Spinal cord (tissue), 10 donors: Measurements from ENCODE around the gene HSCB. TPM values are rescaled to one million over a fixed set of nuclear protein-coding genes. Genes with fewer than 3 reads are reported as not detected.

Experiments used
- DNase-seq, 6 donors: peaks; one replicate each; pipeline versions ENCODE4 v3.0.0 to v3.0.0-alpha.2; 2013 to 2015; ENCODE audit warnings: low spot score in 6 of 6, low read depth in 4 of 6
- H3K27ac ChIP-seq: one replicate; pipeline ENCODE4 v1.5.1; 2013; ENCODE audit warnings: low read depth, low read length, control low read depth
- H3K27me3 ChIP-seq: one replicate; pipeline ENCODE4 v1.6.1; 2013; ENCODE audit warnings: low read length; ENCODE audit not compliant: control insufficient read depth, insufficient read depth
- H3K36me3 ChIP-seq: one replicate; pipeline ENCODE4 v1.6.1; 2013; ENCODE audit warnings: low read length; ENCODE audit not compliant: control insufficient read depth, insufficient read depth
- H3K4me1 ChIP-seq: one replicate; pipeline ENCODE4 v1.6.1; 2013; ENCODE audit warnings: low read length; ENCODE audit not compliant: control insufficient read depth, insufficient read depth
- H3K4me3 ChIP-seq: one replicate; pipeline ENCODE4 v1.5.1; 2013; ENCODE audit warnings: low read depth, low read length, control low read depth
- H3K9me3 ChIP-seq: one replicate; pipeline ENCODE4 v1.6.1; 2013; ENCODE audit warnings: low read length; ENCODE audit not compliant: control insufficient read depth, insufficient read depth
- WGBS: methylation state at CpG from one replicate; pipeline ENCODE4 v1.1.5; 2013; ENCODE audit warnings: missing lambda C conversion rate; ENCODE audit not compliant: insufficient coverage; 5-methylcytosine and 5-hydroxymethylcytosine counted together
- polyA plus RNA-seq, 2 donors: library from polyadenylated mRNA; unstranded; fragments of 120-200 nt; gene quantifications; one replicate each; pipeline ENCODE4 v1.2.1, GENCODE V29; 2013; ENCODE audit not compliant: insufficient read length in 2 of 2
- total RNA-seq, 2 donors: library from RNA; depleted of rRNA in 1 of 2; stranded (reverse); fragments of 120-200 nt in 1 of 2; fragments of >200 nt in 1 of 2; gene quantifications; one replicate each; pipeline versions ENCODE4 v1.2.3 to v1.2.4, GENCODE V29; 2013 to 2014
- donor health status: healthy.

HSCB gene
- total and polyA plus RNA-seq, 4 donors, result 8.5 to 17.1 (median 13.9) TPM

- Histone ChIP-seq H3K9me3 (no peaks in the 10 kb centered on the region), H3K4me1 (no peaks in the 10 kb centered on the region), H3K4me3 (no peak overlapping the region), H3K27ac (peak overlapping the region; percentile 53), H3K27me3 (no peaks in the 10 kb centered on the region), H3K36me3 (no peaks in the 10 kb centered on the region)
- DNase-seq, result peak in 1 of 6 donors; percentile 10
- WGBS, result 100% methylated on average over 1 of the region's 6 CpGs
Measured at GRCh38 chr22:28711820-28712777, 29.7 kb upstream of the HSCB start.

GRCh38 chr22:28714043-28714628, 27.7 kb upstream of the HSCB start:
- Histone ChIP-seq H3K27me3 (no peaks in the 10 kb centered on the region), H3K27ac (no peak overlapping the region), H3K9me3 (no peaks in the 10 kb centered on the region), H3K4me1 (no peaks in the 10 kb centered on the region), H3K4me3 (no peak overlapping the region), H3K36me3 (no peaks in the 10 kb centered on the region)
- no peak for DNase-seq
- no CpG with 5 or more reads among the region's 2 CpGs for WGBS

DNA sequence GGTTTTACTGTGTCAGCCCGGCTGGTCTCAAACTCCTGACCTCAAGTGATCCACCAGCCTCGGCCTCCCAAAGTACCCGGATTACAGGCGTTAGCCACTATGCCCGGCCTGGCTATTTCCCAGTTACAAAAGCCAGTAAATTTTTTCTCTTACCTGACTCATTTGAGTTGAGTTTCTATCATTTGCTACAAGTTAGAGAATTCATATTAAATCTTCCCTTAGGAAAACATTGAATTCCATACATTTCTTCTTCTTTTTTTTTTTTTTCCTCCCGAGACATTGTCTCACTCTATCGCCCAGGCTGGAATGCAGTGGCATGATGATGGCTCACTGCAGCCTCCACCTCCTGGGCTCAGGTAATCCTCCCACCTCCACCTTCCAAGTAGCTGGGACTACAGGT, 26.2 kb upstream of the HSCB start:
- no peak overlapping the region for H3K4me3 ChIP-seq
- H3K9me3 ChIP-seq, result no peaks in the 10 kb centered on the region
- H3K27me3 ChIP-seq, result no peaks in the 10 kb centered on the region
- no peaks in the 10 kb centered on the region for H3K36me3 ChIP-seq
- WGBS, result 82% methylated on average over 3 of the region's 7 CpGs
- H3K27ac ChIP-seq, result no peak overlapping the region
- no peak for DNase-seq
- no peaks in the 10 kb centered on the region for H3K4me1 ChIP-seq

DNA sequence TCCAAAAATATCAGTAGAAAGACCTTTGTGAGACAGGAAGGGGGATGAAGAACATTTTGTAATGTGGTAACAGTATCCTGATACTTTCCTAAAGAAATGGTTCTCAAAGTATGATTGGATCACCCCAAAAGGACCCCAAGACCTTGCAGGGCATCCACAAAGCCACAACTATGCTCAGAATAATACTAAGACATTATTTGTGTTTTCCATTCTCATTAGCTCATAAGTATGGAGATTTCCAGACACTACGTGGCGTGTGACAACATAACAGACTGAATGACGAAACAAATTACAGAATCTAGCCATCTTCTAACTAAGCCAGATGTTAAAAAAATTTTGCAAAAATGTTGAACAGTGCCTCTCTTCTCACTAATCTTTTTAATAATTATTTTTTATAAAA, 25.2 kb upstream of the HSCB start:
- no peaks in the 10 kb centered on the region for H3K9me3 ChIP-seq
- WGBS, result no CpG with 5 or more reads among the region's 3 CpGs
- H3K27ac ChIP-seq, result no peak overlapping the region
- DNase-seq, result no peak
- no peak overlapping the region for H3K4me3 ChIP-seq
- no peaks in the 10 kb centered on the region for H3K4me1 ChIP-seq
- H3K27me3 ChIP-seq, result no peaks in the 10 kb centered on the region
- no peaks in the 10 kb centered on the region for H3K36me3 ChIP-seq

- H3K27me3 ChIP-seq, result no peaks in the 10 kb centered on the region
- H3K9me3 ChIP-seq, result no peaks in the 10 kb centered on the region
- H3K4me1 ChIP-seq, result no peaks in the 10 kb centered on the region
- H3K4me3 ChIP-seq, result no peak overlapping the region
- no peak for DNase-seq
- no CpG with 5 or more reads among the region's 3 CpGs for WGBS
- H3K36me3 ChIP-seq, result no peaks in the 10 kb centered on the region
- no peak overlapping the region for H3K27ac ChIP-seq
Measured at GRCh38 chr22:28718044-28718443, 23.8 kb upstream of the HSCB start.

GRCh38 chr22:28728002-28728401, 13.8 kb upstream of the HSCB start:
- H3K9me3 ChIP-seq, result no peaks in the 10 kb centered on the region
- H3K36me3 ChIP-seq, result no peaks in the 10 kb centered on the region
- no peak overlapping the region for H3K27ac ChIP-seq
- no CpG with 5 or more reads among the region's 1 CpG for WGBS
- H3K27me3 ChIP-seq, result no peaks in the 10 kb centered on the region
- DNase-seq, result no peak
- no peak overlapping the region for H3K4me3 ChIP-seq
- no peaks in the 10 kb centered on the region for H3K4me1 ChIP-seq

GRCh38 chr22:28728621-28729313, 13.1 kb upstream of the HSCB start:
- no peak overlapping the region for H3K27ac ChIP-seq
- H3K4me1 ChIP-seq, result no peaks in the 10 kb centered on the region
- WGBS, result 100% methylated on average over 3 of the region's 10 CpGs
- H3K36me3 ChIP-seq, result no peaks in the 10 kb centered on the region
- H3K27me3 ChIP-seq, result no peaks in the 10 kb centered on the region
- no peaks in the 10 kb centered on the region for H3K9me3 ChIP-seq
- H3K4me3 ChIP-seq, result no peak overlapping the region
- DNase-seq, result no peak

GRCh38 chr22:28730179-28730578, 11.7 kb upstream of the HSCB start:
- no peaks in the 10 kb centered on the region for H3K27me3 ChIP-seq
- H3K4me1 ChIP-seq, result no peaks in the 10 kb centered on the region
- no peaks in the 10 kb centered on the region for H3K9me3 ChIP-seq
- no peak overlapping the region for H3K4me3 ChIP-seq
- no peaks in the 10 kb centered on the region for H3K36me3 ChIP-seq
- no peak for DNase-seq
- WGBS, result 100% methylated on average over 2 of the region's 3 CpGs
- H3K27ac ChIP-seq, result no peak overlapping the region

GRCh38 chr22:28734393-28734792, 7.4 kb upstream of the HSCB start:
- WGBS, result 96% methylated on average over 3 of the region's 6 CpGs
- Histone ChIP-seq H3K4me1 (no peaks in the 10 kb centered on the region), H3K4me3 (no peak overlapping the region), H3K27ac (peak overlapping the region; percentile 30), H3K36me3 (no peaks in the 10 kb centered on the region), H3K9me3 (no peaks in the 10 kb centered on the region), H3K27me3 (no peaks in the 10 kb centered on the region)
- DNase-seq, result no peak
